GM21619 (cell line): ENCODE results near the gene TMPRSS6.
A peak's percentile ranks its signal among the peaks of the same experiment; 100 is the strongest.

ENCODE experiments used
- ATAC-seq: cut with Tn5 transposase; IDR thresholded peaks from one replicate; pipeline ENCODE4 v1.9.1; 2021; ENCODE audit not compliant: unreplicated experiment

TMPRSS6 gene

DNA sequence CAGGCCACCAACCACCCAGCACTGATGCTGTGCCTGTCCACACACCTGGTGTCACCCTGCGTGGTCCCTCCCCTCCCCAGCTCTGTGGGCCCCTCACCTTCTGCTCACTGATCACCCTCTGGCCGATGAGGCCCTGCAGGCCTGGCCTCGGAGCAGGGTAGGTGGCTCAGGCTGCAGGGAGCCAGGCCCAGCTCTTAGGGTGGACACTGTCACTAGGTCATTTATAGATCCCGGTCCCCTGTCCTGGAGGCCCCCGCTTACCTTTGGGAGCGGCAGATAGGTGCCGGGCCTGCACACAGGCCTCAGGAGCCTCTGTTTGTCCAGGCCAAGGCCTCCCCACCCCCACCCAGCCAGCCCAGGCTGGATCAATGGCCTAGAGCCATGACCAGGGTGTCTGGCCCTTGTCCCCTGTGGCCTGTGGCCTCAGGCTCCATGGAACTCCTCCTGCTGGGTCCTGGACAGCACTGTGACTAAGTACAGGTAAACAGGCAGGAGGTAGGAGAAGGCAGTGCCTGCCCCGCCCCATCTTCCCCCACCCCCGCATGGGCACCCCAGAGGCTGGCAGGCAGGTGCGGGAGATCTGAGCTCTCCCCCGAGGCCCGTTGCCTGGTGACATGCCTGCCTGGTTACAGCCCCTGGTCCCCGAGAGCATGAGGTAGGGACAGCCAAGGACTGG, at the start of gene TMPRSS6:
TSS of gene TMPRSS6 (minus strand) at position 472 of the 676 bp plus-strand sequence. CDS start 6,296 bp downstream, outside the sequence.
- ATAC-seq = no peak

DNA sequence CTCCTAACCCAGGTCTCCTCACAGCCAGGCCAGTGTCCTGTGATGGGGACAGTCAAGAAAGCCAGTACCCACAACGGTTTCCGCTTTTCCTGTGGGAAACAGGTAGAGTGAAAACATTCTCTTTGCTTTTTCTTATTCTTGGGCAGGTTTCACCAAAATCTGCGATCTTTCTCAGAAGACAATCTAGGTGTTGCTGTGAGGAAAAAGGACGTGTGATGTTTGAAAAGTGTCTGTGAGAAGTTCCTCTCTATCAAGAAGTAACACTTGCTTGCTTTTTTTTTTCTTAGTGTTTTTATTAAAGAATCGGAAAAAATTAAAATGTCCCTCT, 49.4 kb upstream of the TMPRSS6 start:
- ATAC-seq = no peak

DNA sequence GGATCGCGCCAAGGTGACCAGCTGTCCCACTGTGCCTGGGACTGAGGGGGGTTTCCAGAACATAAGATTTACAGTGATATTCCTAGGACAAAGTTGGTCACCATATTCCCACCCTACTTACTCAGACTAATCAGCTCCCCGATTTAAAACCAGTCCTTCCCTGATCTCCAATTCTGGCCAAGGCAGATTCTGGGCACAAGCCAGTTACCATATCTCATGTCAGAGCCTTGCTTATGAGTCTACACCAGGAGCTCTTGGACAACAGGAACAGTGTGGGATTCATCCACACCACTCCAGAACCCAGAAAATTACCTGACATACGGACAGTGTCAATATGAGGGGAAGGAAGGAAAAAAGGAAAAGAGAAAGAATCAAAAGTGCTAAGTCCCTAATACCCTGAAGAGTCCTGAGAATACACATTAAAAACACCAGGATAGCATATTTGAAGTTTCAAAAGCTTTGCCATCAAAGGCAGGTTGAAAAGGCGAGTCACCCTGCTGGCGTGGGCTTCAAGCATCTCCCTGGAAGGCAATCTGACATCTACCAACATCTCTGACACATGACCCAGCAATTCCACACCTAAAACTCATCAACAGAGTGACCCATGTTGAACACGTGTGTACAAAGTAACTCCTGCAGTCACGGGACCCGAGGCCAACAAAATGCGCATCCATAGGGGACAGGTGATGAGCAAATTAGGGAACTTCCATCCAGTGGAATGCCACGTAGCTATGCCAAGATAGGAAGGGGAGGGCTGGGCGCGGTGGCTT, 48.2 kb upstream of the TMPRSS6 start:
- no peak for ATAC-seq

DNA sequence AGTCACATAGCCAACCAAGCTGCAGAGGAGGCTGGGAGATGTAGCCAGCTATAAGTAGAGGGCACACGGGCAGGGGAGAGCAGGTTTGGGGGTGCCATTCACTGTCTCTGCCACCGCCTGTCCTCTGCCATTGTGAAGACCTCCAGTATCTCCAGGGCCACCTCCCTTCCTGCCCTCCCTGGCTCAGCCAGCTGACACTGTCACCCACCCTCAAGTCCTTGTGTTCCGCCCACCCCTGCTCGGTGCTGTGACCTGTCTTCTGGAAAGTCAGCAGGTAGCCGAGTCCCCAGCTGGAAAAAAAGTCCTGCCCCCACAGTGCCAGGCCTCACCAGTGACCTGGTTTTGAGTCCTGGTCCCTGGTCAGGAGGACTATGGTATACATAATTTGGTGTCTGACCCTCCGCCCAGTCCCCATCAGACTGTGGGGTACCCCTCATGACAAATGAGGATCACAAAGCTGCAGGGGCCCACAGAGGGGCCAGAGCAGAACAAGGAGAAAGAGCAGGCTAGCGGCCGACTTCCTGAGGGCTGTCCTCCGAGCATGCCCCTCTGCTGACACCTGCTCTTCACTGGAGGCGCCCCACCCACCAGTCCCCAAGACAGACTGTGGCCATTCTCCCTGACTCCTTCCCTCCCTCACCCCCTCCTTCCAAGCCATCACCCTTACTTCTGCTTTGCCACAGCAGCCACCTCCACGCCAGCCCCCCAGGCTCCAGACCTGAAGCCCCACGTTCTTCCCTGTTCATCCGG, 47.3 kb upstream of the TMPRSS6 start:
- ATAC-seq = no peak

DNA sequence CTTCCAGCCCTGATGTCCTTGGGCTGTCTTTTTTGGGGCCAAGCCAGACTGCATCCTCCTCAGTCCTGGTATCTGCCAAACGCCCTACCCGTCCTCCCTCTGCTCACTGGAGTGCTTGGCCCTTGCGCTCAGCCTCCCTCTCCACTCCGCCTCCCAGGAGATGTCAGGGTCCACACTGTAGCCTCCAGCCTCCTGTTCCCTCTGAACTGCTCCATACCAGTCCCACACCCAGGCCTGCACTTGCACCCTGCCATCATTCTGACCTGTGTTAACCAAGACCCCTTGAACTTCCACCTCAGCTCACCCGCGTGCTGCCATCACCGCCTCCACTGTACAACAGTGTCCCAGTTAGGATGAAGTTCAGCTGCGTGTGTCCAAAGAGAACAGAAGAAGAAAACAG, 46.5 kb upstream of the TMPRSS6 start:
- ATAC-seq = no peak

DNA sequence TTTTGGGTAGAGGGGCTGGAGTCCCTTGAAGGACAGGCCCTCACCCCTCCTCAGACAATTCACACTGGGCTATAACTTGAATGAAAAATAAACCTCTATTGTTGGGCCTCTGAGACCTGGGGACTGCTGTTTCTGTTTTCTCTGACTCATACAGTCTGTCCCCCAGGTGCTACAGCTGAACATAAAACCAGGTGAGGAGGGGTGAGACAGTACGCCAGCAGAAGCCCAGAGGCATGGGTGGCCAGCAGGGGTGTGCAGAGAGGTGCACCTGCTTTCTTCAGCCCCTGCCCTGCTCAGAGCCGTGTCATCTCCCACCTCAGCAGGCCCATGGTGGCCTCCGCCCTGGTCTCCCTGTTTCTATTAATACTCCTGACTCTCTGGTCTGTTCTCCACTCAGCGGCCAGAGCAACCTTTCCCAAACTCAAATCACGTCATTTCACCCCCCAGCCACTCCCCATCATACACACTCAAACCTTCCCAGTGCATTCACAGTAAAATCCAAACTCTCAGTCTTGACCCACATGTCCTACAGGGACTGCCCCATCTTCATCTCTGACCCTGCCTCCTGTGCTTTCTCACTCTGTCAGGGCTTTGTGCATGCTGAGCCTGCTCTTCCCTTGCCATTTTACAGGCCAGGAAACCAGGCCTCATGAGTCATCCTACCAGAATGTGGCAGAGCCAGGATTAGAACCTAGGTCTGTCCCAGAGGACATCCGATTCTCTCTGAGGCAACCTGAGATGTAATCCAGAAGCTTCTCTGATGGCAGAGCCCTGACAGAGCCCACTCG, 45.6 kb upstream of the TMPRSS6 start:
- peak; percentile 46 for ATAC-seq

DNA sequence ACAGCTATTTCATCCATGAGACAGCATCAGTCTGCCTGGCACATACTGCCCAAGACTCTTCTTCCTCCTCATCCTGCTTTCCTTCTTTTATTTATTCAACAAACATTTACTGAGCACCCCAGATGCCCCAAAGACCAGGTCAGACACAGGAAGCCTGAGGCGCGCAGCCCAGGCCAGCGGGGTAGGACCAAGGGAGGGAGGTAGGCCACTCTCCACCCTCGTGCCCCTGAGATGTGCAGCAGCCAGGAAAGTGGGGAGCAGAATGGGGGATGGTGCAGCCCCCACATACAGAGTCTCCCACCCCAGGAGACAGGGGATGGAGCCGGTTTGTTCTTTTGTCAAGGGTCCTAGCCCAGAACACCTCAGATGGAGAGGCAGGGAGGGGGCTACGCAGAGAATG, 44.4 kb upstream of the TMPRSS6 start:
- ATAC-seq = no peak

DNA sequence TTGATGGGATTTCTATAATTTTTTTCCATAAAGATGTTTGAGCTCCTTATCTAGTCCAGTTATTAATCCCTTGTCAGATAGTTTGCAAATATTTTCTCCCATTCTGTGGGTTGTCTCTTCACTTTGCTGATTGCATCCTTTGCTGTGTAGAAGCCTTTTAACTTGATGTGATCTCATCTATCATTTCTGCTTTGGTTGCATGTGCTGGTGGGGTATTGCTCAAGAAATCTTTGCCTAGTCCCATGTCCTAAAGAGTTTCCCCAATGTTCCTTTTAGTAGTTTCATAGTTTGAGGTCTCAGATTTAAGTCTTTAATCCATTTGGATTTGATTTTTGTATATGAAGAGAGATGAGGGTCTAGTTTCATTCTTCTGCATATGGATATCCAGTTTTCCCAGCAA, 41.9 kb upstream of the TMPRSS6 start:
- ATAC-seq = no peak

DNA sequence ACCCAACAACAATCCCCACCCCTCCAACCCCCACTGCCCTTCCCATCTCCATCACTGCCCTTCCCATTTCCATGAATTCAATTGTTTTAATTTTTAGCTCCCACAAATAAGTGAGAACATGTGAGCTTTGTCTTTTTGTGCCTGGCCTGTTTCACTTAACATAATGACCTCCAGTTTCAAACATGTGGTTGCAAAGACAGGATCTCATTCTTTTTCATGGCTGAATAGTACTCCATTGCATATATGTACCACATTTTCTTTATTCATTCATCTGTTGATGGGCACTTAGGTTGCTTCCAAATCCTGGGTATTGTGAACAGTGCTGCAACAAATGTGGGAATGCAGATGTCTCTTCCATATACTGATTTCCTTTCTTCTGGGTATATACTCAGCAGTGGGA, 41.2 kb upstream of the TMPRSS6 start:
- ATAC-seq = no peak

DNA sequence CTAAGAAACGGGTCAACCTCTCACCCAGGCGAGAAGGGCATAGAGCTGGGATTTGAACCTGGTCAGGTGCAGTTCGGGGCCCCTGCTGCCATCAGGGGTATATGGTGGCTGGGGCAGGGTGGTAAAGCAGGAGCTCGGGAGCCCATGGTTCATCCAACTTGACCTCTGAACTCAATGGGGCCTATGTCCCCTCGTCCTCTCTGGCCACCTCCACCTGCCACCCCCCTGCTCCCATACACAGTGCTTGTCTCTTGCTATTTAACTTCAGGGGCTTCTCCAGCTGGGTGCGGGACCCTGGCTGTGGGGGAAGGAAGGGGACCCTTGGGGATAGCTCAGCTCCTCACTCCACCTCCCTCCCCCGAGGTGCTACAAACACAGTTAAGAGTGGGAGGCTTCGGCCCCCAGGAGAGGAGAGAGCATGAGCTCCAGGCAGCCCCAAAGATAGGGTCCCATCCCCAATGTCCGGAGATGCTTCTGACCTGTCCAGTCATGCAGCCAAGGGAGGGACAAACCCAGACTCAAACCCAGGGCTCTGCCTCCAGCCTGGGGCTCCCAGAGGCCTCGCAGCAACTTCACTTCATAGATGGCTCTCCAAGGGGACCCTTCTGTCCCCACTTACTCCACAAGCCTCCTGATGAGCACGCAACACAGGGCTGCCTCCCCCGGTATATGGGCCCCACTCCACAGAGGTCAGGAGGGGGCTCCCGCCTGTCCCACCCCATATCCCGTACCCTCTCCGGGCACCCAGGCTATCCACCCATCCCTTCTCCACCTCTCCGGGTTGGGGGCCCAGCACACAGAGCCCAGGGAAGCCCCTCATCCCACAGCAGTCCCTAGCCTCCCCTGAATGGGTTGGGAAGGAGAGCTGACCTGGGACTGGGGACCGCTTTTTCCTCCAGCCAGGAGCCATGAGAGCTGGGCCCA, 39.5 kb upstream of the TMPRSS6 start:
- peak; percentile 7 for ATAC-seq

DNA sequence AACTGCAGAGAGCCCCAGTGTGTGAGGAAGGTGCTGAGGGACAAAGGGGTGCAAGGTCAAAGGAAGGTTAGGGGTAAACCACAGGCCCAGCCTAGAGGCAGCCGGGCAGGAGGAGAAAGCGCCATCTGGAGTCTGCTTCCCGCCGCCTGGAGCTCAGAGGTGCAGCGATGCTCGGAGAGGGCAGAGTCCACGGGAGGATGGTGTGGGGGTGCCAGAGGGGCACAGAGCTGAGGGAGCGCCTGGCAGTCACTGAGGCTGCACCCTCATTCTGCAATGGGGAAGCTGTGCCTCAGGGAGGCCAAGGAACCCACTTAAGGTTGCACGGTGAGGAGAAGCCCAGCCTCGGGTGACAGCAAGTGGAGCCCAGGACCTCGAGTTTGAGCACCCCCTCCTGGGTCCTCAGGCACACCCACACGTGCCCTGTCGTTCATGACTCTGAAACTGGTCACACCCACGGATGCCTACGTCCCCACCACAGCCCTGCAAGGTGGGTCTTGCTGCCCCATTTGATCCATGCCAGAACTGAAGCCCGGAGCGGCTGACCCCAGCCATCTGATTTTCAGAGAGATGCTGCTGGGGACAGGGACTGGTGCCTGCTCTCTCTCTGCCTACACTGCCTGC, 38.6 kb upstream of the TMPRSS6 start:
- no peak for ATAC-seq

DNA sequence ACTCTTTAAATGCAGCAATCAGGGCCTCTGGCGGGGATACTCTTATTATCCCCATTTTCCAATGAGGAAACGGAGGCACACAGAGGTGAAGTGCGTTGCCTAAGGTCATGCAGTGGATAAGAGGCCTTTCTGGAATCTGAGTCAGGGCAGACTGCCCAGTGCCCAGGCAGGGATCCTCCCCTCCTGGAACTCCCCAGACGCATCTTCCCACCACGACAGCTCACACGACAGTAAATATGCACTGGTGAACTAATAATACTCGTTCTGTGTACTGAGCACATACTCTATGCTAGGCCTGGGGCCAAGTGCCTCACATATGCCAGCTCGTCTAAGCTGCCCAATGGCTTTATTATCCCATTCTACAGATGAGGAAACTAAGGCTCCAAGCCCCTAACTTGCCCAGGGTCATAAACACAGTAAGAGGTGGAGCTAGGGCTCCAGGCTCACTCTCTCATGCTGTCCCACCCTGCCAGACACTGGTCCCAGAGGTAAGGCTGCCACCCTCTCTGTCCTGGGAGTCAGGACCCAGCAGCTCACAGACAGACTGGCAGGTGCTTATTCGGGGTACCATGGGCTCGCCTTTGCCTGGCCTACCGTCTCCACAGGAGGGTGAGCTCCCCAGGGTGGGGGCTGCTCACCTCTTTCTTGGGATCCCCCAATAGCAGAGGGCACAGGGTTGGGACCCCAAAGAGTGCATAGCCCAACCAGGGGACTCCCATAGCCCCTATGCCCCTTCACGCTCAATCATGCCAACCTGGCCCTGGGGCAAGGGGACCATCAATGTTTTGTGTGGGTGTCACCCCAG, 37.9 kb upstream of the TMPRSS6 start:
- ATAC-seq = no peak

DNA sequence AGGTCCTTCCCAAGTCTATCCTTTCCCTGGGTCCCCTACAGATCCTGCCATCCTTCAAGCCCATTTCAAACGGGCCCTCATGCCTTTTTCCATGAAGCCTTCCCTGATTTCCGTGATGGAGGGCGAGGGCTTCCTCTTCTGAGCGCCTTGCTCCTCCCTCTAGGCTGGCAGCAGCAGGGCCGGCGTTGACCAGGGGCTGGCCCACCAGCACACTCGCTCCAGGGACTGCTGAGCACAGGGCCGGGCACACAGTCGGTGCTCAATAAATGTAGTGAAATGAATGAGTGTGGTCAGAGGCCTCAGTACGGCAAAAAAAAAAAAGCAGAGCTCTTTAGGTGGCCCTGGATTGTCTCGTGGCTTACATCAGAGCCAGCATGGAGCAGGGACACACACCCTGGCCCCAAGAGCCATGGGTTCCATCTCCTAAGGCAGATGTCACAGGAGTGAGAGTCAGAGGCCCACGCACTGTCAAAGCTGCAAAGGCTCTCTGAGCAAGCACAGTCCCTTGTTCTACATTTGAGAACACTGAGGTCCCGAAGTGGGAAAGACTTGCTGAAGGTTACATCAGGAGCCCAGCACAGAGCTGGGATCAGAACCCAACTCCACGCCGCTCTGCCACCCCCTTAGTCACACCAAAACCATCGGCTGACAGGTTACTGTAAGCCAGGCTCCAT, 37.1 kb upstream of the TMPRSS6 start:
- no peak for ATAC-seq

DNA sequence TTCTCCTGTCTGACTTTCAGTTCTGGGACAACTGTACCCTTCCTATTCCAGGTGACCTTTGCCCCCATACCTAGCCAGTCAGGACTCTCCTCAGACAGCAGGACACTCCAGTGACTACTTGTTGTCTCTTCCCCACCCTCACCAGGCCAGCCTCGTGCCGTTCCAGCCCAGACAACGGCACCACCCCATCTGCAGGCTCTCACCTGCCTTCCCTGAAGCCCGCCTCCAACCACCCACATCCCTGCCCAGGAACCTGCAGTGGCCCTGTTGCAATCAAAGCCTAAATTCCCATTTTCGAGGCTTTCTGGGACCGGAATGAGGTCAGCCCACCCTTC, 36.5 kb upstream of the TMPRSS6 start:
- ATAC-seq = no peak

DNA sequence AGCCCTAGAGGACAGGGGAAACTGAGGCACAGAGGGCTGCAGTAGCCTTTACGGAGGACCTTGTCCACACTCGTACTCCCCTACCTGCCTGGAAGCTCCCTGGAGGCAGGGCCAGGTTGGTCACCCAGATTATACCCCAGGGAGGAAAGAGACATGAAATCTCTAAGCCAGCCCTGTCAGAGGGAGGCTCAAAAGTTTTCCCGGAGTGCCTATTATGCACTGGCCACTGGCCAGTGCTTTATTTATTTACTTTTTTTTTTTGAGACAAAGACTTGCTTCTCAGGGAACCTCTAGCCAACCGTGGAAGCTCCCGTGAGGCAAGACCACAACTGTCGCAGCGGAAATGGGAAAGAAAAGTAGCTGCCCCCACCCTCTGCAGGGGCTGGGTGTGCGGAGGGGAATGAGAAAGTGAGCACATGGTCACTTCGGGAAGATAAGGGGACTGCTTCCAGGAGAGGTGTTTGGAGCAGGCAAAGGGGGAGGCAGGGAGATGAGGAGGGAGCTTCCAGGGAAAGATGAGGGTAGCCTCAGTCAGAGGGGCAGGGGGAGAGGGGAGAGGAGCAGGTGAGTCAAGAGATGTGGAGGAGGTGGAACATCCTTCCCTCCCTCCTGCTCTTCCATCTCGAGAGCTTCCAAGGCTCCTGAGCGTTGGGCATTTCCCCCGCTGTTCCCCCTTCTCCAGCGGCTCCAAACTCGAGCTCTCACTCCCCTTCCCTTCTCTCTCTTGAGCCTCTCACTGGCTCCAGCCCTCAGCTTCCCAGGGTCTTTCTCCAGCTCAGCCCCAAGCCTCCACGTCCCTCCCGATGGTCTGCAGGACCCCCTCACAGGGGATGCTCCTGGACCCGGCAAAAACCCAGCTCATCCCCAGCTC, 35.9 kb upstream of the TMPRSS6 start:
- ATAC-seq = no peak

DNA sequence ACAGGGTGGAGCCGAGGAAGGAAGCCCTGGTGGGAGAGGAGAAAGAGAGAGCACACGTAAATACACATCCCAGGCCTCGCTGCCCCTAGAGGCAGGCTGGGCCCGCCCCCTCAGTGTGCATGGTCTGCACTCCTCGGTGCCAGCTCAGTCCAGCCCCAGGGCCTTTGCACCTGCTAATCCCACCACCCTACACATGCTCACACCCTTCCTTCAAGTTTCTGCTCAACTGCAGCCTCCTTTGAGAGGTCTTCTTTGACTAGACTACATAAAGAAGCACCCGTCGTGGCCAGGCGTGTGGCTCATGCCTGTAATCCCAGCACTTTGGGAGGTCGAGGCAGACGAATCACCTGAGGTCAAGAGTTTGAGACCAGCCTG, 34.7 kb upstream of the TMPRSS6 start:
- ATAC-seq = no peak

DNA sequence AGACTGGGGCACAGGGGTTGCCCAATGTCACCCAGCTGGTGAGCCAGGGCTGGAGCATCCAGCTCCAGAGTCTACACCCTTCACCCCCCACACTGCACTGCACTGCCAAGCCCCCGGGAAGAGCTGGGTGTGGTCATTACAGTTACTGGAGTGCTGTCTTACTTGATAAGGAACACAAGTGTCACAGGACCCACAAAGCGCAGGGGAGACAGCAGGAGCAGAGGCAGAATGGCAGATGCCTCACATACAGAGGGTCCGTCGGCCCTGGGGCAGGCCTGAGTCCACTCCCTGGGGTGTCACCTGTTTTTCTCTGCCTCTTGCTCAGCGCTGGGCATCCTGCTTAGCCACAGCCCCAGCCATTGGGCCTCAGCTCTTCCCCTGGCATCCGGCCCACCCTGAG, 32.5 kb upstream of the TMPRSS6 start:
- ATAC-seq = no peak

DNA sequence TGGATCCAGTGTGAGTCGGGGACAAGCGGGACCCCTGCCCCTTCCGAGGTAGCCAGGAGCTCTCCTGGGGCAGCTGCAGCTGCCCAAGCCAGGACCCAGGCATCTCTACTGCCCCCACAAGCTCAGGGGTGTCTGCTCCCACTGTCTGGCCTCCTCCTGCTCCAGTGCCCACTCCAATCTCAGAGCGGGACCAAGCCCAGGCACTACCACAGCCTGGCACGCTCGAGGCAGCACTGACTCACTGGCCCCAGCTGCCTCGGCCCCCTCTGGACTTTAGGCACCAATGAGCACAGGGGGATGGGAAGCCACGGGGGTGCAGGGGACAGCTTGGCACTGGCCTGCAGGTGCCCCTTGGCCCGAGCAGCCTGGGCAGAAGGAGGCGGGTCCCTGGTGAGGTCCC, 32.0 kb upstream of the TMPRSS6 start:
- no peak for ATAC-seq
